Measurements from ENCODE around the gene GDF7.
"Not testable (repeated sequence)": the region's sequence is repeated elsewhere in the genome, so short reads cannot be mapped to it uniquely, and the experiment has no call there.

Gene GDF7

DNA sequence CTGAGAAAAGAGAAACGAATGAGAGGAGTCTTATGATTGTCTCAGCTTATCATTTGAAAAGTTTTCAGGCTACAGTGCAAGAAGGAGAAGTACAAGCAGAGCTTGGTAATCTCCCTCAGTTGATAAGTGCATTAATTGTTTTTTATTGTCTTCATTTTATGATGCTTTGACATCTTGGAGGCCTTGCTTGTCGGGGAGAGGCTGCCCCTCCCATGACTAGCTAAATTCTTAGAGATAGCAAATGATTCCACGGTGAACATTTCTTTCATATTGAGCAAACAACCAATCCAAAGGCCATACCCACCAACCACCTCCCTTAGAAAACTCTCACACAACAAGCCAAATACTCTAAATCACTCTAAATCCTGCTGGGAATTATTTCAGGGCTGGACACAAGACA, 39.8 kb downstream of the GDF7 start:
- DNase-seq = no peak

DNA sequence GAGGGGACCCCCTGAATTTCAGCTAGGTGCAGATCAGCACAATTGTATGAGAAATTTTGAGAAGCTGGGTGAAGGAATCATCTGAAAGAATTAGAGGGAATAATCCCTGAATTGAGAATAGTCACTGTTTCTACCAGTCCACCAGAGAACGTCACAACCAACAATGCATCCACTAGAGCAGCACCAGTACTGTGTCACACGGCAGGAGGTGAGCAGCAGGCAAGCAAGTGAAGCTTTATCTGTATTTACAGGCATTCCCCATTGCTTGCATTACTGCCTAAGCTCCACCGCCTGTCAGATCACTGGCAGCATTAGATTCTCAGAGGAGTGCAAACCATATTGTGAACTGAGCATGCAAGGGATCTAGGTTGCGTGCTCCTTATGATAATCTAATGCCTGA, 40.7 kb downstream of the GDF7 start:
- no peak for DNase-seq

DNA sequence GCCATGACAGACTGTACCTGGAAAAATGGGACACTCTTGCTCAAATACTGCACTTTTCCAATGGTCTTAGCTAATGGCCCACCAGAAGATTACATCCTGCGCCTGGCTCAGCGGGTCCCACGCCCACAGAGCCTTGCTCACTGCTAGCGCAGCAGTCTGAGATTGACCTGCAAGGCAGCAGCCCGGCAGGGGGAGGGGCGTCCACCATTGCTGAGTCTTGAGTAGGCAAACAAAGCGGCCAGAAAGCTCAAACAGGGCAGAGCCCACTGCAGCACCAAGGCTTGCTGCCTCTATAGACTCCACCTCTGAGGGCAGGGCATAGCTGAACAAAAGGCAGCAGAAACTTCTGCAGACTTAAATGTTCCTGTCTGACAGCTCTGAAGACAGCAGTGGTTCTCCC, 44.7 kb downstream of the GDF7 start:
- not testable (repeated sequence) for DNase-seq

DNA sequence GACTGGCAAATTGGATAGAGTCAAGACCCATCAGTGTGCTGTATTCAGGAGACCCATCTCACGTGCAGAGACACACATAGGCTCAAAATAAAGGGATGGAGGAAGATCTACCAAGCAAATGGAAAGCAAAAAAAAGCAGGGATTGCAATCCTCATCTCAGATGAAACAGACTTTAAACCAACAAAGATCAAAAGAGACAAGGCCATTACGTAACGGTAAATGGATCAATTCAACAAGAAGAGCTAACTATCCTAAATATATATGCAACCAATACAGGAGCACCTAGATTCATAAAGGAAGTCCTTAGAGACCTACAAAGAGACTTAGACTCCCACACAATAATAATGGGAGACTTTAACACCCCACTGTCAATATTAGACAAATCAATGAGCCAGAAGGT, 46.6 kb downstream of the GDF7 start:
- not testable (repeated sequence) for DNase-seq

DNA sequence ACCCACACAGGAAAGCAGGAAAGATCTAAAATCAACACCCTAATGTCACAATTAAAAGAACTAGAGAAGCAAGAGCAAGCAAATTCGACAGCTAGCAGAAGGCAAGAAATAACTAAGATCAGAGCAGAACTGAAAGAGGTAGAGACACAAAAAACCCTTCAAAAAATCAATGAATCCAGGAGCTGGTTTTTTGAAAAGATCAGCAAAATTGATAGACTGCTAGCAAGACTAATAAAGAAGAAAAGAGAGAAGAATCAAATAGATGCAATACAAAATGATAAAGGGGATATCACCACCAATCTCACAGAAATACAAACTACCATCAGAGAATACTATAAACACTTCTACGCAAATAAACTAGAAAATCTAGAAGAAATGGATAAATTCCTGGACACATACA, 47.5 kb downstream of the GDF7 start:
- not testable (repeated sequence) for DNase-seq

DNA sequence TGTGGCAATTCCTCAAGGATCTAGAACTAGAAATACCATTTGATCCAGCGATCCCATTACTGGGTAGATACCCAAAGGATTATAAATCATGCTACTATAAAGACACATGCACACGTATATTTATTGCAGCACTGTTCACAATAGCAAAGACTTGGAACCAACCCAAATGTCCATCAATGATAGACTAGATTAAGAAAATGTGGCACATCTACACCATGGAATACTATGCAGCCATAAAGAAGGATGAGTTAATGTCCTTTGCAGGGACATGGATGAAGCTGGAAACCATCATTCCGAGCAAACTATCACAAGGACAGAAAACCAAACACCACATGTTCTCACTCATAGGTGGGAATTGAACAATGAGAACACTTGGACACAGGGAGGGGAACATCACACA, 49.2 kb downstream of the GDF7 start:
- not testable (repeated sequence) for DNase-seq

DNA sequence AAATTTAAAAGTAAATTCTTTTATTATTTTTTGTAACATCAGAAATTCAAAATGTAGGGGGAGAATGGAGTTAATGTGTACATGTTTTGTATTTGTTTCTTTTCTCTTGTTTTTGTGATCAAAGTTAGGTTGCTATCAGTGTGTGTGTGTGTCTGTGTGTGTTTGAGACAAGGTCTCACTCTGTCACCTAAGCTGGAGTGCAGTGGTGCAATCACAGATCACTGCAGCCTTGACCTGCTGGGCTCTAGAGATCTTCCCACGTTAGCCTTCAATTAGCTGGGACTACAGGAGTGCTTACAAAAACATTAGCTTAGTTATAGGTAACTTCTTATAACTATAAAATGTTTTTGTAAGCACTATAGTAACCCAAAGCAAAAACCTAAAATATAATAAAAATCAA, 50.7 kb downstream of the GDF7 start:
- DNase-seq = no peak

DNA sequence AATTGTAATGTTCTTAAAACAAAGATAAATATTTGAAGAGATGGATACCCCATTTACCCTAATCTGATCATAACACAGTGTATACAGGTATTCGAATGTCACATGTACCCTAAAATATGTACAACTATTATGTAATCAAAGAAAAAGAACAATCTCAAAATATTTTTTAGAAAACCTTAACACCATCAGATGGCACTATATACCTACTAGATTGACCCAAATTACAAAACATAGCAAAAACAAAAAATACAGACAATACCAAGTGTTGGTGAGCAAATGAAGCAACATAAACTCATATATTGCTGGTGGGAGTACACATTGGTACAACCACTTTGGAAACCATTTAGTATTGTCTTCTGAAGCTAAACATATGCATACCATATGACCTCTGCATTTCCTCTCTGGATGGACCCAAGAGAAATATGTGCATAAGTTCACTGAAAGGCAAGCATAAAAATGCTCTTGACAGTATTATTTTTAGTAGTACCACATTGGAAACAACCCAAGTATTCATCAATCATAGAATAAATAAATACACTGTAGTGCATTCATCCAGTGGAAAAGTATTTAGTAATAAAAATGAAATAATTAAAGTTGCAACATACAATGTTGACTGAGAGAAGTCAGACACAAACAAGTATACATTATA, 55.8 kb downstream of the GDF7 start:
- DNase-seq = no peak

DNA sequence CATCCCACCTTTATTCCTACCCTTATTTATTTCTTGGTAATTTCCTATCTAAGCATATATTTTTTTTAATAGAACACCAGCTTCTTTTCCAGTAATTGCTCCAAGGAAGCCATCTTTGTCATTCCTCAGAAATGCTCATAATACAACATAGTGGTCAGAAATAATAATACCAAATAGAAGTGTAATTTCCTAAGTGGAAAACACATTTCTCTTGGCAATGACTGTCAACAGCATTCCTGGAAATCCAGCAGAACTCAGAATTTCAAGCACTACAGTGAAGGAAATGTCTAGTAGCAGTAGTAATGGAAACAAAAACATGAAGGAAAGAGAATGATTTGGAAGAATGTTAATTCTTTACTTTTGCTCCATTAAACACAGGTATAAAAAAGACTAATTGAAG, 56.6 kb downstream of the GDF7 start:
- no peak for DNase-seq

DNA sequence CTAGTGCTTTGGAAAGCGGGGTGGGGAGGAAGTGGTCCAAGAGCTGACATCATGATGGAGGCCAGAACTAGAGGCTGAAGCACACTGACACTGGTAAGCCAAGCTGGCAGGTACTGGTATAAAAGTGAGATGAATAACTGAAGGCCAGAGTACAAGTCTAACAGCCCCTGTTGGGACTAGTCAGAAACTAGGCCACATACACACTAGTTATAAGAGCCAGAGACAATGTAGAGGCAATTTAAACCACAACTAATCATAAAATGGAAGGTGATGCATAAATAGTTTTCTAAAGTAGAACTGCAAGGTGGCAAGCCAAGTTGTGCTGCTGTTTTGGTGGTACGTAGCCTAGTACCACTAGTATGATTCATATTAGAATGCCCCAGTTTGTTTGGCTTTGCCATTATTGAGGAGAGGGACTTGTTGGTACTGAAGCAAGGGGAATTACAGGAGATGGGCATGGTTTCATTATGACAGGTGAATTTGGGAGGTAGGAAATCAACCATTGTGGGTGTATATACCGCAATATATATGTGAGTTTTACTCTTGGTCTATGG, 57.6 kb downstream of the GDF7 start:
- DNase-seq = no peak

DNA sequence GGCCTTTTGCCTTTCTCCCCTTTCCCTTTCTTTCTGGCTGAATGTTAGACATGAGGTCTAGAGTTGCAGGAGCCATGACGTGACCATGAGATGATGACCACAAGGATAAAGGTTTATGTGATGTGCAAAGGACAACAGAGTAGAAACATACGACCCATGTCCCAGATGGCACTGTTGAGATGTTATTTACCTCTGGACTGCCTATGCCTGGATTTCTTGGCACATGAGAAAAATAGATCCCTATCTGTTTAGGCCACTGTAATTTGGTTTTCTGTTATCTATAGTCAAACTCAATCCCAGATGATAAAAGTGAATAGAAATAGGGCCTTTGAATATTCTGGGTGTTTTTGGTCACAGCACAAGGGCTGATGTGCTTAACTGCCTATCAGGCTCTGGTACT, 58.8 kb downstream of the GDF7 start:
- DNase-seq = no peak

DNA sequence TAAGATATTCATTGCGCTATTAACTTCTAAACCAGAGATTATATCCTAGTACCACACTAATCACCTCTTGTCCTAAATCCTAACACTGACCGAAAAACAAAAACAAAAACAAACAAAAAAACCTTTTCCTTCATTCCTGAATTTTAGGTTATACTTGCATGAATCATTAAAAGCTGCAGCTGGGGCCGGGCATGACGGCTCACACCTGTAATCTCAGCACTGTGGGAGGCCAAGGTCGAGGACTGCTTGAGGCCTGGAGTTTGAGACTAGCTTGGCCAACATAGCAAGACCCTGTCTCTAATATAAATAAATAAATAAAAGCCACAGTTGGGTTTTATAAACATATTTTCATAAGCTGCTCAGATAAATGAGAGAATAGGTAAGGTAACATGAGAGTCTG, 60.0 kb downstream of the GDF7 start:
- no peak for DNase-seq

DNA sequence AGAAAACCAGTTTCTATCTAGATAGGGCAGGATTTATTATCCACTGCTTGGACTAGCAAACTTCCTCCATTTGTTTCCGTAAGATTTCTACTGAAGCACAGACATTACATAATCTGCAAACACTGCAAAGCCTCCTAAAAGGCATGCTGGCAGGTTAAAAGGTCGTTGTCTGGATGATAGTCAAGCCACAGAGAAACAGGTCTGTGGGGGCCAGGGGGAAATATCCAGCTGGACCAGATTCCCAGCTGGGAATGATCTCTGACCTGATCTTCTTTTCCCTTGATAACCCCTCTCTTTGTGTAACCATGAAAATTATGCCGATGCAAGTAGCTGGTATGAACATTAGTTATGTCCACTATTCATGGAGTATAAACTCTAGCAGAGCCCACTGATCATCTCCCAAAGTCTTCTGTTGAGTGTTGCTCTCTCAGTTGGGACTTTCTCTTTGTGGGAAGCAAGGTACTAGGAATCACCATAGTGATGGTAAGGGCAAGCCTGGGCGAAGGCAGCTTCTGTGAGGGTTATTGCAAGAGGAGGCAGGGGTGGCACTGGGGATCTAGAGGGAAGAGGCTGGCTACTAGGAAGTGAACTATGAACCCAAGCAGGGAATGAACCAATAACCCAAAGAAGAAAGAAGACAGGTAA, 61.3 kb downstream of the GDF7 start:
- DNase-seq = no peak

Data from activated gamma-delta T cell (primary cell).